Measurements from ENCODE around the gene TIMP2. TPM values are rescaled to one million over a fixed set of nuclear protein-coding genes. Genes with fewer than 3 reads are reported as not detected.

TIMP2 gene, protein sequence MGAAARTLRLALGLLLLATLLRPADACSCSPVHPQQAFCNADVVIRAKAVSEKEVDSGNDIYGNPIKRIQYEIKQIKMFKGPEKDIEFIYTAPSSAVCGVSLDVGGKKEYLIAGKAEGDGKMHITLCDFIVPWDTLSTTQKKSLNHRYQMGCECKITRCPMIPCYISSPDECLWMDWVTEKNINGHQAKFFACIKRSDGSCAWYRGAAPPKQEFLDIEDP
- total RNA-seq, result 100 to 1,000 TPM; 139 to 161 (median 150) TPM

DNA sequence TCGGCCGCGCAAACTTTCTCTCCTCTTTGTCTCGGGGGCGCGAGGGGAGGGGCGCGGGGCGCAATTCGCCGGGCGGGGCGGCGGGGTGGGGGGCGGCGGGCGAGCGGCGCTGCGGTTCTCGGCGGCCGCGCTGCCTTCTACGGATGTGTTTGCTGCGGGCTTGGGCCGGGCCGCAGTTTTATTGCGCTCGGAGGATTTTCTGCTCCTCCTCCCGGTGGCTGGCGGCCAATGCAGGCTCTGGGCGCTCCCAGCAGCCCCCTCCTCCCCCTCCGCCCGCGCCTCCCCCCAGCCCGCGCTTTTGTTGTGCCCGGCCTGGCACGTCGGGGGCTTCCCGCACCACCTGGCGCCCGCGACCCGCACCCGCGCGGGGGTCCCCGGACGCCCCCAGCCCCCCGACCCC, at the start of gene TIMP2:
Gene TIMP2, minus strand, starts transcription at position 154 of the 400 bp plus-strand sequence. CDS start 299 bp downstream, outside the sequence.
- ATAC-seq (ENCODE audit: low FRiP score) (peak; percentile 76), DNase-seq (ENCODE audit: low spot score) (peak; percentile 67)
- TF ChIP-seq, protein P1, sequence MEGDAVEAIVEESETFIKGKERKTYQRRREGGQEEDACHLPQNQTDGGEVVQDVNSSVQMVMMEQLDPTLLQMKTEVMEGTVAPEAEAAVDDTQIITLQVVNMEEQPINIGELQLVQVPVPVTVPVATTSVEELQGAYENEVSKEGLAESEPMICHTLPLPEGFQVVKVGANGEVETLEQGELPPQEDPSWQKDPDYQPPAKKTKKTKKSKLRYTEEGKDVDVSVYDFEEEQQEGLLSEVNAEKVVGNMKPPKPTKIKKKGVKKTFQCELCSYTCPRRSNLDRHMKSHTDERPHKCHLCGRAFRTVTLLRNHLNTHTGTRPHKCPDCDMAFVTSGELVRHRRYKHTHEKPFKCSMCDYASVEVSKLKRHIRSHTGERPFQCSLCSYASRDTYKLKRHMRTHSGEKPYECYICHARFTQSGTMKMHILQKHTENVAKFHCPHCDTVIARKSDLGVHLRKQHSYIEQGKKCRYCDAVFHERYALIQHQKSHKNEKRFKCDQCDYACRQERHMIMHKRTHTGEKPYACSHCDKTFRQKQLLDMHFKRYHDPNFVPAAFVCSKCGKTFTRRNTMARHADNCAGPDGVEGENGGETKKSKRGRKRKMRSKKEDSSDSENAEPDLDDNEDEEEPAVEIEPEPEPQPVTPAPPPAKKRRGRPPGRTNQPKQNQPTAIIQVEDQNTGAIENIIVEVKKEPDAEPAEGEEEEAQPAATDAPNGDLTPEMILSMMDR (IDR thresholded peaks at IDR 0.05), result no peak

DNA sequence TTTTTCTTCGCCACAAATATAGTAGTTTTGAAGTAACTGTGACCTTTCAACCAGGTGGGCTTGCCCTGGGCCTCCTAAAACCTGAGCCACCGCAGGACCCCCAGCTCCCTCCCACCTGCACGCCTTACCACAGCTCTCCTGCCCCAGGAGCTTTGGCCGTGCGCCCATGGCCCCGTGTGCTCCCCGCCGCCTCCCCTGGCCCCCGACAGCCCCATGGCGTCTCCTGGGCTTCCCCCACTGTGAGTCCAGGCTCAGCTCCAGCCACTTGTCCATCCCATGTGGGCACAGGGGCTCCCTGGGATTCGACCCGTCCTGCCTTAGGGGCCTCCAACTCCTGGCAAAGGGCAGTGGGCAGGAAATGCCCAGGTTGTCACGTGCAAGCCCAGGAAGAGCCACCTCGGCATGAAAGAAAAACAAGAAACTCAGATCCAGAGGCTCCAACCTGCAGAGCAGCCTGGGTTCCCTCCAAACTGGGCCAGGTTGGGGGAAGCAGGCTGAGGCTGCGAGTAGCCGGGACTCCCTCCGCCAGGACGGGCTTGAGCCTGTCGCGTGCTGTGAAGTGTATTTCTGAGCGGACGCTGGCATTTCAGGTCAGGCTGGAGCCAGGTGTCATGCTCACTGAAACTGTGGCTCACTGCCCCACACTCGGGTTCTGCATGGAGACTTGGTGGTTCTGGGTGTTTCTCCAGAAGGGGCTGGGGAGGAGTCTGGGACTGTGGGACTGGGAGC, 48.8 kb upstream of the TIMP2 start:
- ATAC-seq (ENCODE audit: low FRiP score), result no peak
- no peak for DNase-seq (ENCODE audit: low spot score)
- TF ChIP-seq, protein P1 (IDR thresholded peaks at IDR 0.05), result no peak

DNA sequence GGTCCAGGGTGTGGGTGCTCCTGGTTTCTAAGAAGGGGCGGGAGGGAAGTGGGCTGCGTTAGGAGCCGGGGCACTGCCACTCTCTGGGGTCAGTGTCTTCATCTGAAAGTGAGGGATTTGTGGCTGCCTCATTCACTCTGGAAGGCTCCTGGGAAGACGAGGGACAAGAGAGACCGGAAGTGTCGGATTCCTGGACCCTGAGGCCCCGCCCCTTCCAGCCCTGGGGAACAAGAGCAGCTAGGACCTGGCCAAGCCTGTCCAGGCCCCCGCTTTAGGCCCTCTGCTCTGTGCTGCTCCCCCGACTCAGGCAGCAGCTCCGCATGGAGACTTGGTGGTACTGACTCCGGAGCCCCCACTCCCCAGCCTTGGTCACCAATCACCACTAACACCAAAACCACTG, 48.0 kb upstream of the TIMP2 start:
- TF ChIP-seq, protein P1 (IDR thresholded peaks at IDR 0.05), result no peak
- ATAC-seq (ENCODE audit: low FRiP score) (no peak), DNase-seq (ENCODE audit: low spot score) (no peak)

DNA sequence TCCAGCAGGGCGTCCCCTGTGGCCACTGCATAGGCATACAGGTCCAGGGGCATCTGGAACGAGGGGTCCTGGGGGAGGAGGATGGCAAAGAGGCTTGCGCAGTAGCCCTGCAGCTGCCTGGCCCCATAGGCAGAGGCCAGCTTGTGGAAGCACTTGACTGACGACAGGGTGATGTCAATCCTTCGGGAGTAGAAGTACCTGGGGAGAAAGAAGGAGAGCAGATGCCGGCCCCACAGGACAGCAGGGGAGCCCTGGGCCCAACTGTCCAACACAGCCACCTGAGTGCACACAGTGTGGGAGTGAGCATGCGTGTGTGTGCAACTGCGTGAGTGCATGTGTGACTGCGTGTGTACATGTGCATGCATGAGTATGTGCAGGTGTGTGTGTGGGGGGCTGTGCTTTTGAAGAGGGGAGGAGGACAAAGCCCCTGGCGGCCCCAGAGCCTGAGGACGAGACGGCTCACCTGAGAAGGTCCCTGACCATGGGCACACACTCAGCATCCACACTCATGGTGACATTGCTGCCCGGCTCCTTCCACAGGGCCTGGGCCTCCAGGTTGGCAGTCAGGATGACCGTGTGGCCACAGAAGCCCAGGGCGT, 47.4 kb upstream of the TIMP2 start:
- ATAC-seq (ENCODE audit: low FRiP score) (no peak), DNase-seq (ENCODE audit: low spot score) (no peak)
- TF ChIP-seq, protein P1 (IDR thresholded peaks at IDR 0.05), result no peak

DNA sequence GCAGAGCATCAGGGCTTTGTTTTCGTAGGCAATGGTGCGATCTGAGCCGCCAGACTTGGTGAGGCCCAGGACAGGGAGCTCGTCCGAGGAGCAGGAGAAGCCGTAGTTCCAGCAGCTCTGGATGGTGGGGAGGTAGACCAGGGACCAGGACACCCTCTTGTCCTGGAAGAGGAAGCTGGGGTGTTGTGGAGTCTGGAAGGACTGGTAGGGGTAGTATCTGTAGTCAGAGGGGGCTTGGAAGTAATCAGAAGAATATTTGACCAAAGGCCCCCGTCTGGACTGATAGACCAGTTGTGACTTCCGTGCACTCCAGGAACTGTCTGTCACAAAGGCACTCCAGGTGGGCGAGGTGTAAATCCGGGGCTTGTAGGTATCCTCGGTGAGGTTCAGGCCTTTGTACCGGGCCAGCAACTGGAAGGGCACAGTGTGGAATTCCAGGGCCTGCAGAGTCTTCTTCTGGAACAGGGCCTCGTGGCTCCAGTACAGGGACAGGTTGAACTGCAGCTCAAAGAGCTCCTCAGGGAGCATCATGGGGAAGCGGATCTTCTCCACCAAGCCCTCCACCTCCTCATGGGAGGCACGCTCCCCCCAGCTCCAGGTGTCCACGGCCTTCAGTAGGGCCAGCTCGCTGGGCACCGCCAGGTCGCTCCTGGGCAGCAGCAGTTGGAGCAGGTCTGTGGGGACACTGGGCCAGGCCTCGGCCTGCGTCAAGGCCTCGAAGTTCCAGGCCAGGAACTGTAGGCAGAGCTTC, 46.7 kb upstream of the TIMP2 start:
- DNase-seq (ENCODE audit: low spot score) (no peak), ATAC-seq (ENCODE audit: low FRiP score) (no peak)
- TF ChIP-seq, protein P1 (IDR thresholded peaks at IDR 0.05), result no peak

DNA sequence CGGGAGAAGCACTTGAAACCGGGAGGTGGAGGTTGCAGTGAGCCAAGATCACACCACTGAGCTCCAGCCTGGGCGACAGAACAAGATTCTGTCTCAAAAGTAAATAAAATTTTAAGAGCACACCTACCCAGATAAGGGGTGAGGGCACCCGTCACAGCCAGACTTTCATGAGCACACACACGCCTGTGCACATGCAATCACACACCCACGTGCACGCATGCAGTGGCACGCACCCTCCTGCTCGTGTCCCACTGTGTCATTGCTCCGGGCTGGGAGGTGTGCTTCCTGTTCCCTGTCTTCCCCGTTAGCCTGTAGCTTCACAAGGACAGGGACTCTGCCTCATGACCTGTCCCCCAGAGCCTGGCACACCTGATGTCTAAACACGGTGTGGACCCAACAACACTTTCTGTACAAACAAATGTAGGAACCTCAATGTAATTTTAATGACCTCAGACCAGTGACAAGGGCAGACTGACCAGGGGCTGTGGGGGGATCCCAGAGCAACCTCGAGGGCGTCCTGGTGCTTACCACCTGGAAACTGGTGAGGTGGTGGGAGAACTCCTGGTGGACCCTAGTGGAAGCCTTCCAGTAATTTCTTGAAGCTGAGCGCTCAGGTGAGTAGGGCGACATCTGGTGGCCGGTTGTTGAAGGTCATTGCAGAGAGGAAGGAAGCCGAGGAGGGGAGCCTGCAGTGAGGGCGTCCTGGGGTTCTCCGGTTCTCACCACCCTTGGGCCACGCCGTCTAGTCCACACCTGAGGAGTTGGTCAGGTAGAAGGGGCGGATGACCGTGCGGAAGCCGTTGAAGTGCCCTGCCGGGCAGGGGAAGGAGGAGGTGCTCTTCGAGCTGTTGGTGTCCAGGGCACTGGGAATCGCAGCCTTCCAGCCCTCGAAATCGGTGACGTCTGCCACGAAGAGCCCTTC, 45.9 kb upstream of the TIMP2 start:
- DNase-seq (ENCODE audit: low spot score) (peak; percentile 93), ATAC-seq (ENCODE audit: low FRiP score) (no peak)
- TF ChIP-seq, protein P1 (IDR thresholded peaks at IDR 0.05), result peak in 2 of 3 donors; percentile 49 to 51
